Tongue (tissue), 2 donors: Measurements from ENCODE around the gene FRRS1. TPM values are rescaled to one million over a fixed set of nuclear protein-coding genes. Genes with fewer than 3 reads are reported as not detected.
"Not testable (repeated sequence)": the region's sequence is repeated elsewhere in the genome, so short reads cannot be mapped to it uniquely, and the experiment has no call there.

Experiments
- DNase-seq: peaks from one replicate; pipeline ENCODE4 v3.0.0-alpha.2; 2015
- total RNA-seq: library from RNA; depleted of rRNA; stranded (reverse); fragments of >200 nt; gene quantifications from one replicate; pipeline ENCODE4 v1.2.3, GENCODE V29; 2014

The FRRS1 gene
- total RNA-seq, 1 donor from 2014 or later = 11.9 TPM

DNA sequence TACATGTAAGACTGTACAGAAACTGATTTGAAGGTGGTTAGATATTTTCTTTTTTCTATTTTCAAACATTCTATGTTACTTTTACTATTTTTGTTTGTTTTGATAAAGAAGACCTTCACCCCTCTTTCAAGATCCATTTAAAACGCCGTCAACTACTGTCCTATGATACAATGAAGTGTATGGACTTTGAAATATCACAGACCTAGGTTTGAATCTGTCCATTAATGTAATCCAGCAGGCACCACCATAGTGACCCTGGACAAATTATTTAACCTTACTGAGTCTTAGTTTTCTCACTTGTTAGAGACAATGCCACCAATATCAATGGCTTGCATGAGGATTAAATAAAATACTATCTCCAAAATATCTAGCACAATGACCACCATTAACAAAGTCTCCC, 2.0 kb downstream of the FRRS1 start:
- no peak for DNase-seq

DNA sequence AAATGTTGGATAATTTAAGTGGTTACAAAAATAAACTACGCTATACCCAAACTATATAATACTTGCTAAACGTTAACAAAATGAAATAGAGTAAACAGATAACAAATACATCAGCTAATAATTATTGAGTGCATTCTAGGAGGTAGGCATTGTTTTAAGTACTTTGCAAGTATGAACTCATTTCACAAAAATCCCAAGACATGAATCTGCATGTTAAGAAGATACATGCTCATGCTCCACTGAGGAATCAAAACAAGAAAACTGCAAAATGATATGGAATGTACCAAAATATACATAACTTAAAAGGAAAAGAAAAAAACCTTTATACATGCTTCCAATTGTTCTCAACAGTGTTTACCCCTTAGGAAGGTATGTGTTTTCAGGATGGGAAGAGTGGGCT, 2.5 kb downstream of the FRRS1 start:
- no peak for DNase-seq

DNA sequence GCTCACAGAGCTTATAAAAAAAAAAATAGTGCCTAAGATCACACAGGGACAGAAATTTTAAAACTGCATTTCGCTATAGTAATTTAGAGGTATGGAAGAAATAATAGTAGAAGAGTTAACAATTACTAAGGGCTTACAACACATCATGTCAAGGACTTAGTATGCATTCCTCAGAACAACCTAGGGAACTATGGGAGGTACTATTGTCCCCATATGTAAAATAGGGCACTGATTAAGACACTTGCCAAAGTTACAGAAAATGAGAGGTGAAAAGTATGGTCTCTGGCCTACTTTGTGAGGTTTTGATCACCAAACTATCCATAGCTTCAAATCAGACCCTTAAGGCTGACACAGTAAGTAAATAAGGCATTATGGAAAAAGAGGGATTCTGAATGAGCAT, 4.7 kb downstream of the FRRS1 start:
- no peak for DNase-seq

DNA sequence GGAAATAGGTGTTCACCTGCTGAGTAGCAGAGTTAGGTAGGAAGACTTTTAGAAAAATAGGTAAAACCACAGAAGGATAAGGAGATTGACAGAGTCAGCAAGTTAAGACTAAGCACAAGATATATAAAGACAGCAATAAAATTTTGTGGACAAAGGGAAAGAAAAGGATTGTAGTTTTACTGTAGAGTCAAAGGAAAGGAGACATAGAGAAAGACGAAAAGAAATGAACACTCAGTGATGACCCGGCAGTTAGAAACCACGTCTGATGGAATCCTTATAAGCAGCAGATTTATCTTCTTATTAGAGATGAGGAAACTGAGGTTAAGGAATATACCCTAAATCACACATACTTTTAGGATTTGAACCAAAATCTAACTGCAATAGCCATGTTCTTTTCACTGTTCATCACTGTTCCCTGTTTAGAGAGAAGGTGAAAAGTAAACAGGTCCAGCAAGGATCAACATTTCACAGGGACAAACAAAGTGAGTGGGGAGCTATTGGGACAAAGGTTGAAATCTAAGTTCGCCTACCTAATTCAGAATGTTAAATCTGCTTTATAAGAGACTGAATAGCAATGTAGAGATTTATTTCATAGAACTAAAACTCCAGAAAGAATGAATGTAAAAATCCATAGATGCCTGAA, 6.8 kb downstream of the FRRS1 start:
- DNase-seq = no peak

DNA sequence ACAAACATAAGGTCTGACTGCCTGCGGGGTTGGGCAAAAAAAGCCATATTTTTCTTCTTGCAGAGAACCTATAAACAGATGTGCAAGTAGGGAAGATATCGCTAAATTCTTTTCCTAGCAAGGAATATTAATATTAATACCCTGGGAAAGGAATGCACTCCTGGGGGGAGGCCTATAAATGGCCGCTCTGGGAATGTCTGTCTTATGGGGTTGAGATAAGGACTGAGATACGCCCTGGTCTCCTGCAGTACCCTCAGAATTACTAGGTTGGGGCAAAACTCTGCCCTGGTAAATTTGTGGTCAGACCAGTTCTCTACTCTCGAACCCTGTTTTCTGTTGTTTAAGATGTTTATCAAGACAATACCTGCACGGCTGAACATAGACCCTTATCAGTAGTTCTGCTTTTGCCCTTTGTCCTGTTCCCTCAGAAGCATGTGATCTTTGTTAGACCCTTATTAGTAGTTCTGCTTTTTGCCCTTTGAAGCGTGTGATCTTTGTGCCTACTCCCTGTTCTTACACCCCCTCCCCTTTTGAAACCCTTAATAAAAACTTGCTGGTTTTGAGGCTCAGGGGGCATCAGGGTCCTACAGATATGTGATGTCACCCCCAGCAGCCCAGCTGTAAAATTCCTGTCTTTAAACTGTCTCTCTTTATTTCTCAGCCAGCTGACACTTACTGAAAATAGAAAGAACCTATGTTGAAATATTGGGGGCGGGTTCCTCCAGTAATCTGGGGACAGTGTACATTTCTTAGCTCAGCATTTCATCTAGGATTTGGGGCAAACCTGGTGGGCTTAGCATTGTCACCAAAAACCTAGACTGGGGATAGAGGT, 7.5 kb downstream of the FRRS1 start:
- DNase-seq = not testable (repeated sequence)

DNA sequence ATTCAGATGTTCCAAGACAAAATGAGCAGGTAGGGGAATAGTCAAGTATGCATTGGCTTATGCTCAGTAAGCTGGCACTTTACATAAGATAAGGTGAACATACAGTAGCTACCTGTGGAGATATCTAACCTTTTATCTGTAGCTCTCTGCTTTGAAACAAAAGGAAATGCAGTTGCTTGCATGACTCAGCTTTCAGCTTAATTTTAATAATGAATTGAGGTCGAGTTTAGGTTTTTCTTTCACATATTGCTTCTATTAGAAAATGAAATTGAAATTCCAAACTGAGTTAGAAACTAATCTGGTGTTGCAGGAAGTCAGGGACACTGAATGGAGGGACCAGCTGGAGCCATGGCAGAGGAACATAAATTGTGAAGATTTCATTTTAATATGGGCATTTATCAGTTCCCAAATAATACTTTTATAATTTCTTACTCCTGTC, 8.3 kb downstream of the FRRS1 start:
- DNase-seq = no peak

DNA sequence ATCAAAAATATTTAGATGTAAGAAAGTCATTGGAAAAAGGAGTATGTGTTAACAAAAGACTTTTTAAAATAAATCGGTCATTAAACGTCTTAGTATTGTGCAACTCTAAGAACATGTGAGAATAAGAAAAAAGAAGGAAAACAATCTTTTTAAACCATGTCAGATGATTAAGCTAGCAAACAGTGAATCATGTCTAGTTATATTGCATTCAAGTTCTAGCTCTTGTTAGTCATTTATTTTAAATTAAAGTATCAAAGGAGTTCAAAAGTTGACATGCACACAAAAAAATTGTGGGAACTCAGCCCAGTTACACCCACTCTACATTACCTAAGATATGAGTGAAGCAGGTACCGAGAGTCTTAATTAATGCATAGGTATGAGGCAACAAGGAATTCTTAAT, 9.8 kb downstream of the FRRS1 start:
- DNase-seq = no peak

DNA sequence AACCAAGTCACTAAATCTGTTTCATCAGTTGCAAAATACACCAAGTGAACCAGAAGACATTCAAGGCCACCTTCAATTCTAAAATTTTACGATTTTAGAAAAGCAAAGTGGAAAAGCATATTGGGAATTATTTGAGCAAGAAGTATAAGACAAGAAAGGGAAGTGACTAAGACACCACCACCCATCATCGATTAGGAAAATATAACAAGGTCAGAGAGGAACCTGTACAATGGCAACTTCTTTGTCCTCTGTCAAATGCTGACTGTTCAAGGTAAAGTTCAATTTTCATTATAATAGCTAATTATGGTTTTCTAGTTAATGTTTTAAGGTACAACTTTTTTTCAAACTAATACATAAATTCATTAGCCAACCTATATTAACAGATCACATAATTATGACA, 10.8 kb downstream of the FRRS1 start:
- no peak for DNase-seq

DNA sequence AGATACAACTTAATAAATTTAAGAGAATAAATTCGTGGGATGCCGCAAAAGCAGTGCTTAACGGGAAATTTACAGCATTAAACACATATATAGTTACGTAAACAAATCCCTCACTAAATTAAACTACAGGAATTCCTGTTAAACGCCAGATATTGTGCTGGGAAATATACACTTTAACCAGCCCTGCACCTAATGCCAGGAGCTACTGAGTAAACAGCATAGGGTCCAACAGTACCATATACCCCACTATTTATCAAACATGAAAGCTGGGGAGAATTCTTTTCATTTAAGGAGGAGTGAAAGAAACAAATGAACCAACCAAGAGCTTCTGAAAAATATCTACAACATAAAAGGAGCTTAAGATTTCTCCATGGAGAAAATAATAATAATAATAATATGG, 11.7 kb downstream of the FRRS1 start:
- no peak for DNase-seq

DNA sequence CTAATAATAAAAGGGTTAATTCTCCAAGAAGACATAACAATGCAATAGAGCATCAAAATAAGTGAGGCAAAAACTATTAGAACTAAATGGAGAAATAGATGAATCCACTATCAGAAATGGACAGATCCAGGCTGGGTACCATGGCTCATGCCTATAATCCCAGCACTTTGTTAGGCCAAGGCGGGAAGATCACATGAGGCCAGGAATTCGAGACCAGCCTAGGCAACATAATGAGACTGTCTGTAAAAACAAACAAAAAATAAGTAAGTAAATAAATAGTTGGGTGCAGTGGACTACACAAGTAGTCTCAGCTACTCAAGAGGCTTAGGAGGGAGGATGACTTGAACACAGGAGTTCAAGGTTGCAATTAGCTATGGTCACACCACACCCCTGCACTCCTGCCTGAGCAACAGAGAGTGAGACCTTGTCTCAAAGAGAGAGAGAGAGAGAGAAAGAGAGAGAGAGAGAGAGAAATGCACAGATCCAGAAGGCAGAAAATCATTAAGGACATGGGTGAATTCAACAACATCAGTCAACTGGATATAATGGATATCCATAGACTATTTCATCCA, 12.3 kb downstream of the FRRS1 start:
- no peak for DNase-seq

DNA sequence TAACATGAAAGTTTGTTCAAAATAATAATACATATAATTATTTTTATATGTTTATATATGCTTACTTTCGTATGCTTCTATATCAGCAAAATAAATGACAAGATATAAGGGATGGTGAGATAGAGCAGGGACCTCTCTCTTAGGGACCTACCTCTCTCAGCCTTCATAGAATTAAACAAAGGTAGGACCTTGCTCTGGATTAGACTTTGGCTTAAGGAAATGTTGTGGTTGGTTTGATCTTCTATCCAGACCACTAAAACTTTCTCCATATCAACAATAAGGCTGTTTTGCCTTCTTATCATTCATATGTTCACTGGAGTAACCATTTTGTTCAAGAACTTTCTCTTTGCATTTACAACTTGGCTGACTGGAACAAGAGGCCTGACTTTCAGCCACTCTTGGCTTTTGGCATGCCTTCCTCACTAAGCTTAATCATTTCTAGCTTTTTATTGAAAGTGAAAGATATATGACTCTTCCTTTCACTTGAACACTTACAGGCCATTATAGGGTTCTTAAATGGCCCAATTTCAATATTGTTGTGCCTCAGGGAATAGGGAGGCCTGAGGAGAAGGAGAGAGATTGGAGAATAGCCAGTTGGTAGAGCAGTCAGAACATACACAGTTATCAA, 14.4 kb downstream of the FRRS1 start:
- no peak for DNase-seq

DNA sequence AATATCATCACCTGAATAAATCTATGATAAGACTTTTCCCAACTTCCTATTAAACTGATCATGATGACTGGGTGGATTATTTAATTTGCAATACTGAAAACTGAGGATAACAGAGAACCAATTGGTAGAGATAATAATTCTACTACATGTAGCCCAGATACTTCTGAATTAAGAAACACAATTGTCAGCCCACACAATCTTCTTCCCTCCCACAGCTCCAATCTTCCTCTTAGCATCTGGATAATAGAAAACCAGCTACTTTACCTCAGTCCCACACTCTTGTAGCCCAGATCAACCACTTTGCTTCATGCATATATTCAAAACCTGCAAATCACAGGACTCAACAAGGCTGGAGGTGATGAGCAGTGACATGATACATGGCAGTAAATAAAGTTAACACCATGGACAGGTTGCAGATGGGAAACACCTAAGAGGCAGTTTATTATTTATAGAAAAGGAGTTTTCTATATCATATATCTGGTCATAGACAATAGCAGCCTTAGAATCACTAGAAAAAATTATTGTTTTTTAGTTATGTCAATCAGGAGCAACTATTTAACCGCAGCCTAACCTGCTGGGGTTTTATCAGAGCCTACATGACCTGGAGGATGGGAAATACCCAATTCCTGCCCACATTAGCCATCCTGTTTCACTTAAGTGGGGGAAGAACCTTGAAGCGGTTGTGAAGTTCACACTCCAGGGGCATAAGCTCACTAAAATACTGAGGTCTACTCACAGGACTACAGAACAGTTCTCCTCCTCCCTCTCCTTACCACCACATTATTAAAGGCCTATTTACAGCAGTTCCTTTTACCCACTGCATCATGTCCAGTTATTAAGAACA, 16.7 kb downstream of the FRRS1 start:
- DNase-seq = no peak

DNA sequence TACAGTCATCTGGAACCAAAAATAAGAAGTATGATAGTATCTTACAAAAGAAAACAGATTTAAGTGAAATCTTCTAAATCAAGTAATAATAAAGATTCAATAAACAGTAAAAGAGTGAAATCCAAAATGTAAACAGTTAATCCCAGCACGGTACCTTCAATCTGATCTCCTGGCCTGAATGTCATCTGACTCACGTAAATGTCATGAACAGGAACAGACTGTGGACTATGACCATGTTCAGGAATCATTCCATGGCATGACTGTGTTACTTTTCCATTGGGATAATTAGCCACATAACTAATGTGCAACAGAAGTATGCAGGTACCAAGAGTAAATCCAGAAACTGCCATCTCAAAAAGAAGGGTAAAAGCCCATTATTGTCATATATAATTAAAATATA, 18.0 kb downstream of the FRRS1 start:
- DNase-seq = no peak

DNA sequence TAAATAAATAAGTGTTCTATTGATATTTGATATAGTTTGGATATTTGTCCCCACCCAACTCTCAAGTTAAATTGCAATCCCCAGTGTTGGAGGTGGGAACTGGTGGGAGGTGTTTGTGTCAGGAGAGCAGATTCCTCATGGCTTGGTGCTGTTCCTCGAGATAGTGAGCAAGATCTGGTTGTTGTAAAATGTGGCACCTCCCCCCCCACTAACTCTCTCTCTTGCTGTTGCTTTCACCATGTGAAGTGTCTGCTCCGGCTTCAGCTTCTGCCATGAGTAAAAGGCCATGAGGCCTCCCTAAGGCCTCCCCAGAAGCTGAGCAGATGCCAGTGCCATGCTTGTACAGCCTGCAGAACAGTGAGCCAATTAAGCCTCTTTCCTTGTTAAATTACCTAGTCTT, 20.8 kb downstream of the FRRS1 start:
- no peak for DNase-seq

DNA sequence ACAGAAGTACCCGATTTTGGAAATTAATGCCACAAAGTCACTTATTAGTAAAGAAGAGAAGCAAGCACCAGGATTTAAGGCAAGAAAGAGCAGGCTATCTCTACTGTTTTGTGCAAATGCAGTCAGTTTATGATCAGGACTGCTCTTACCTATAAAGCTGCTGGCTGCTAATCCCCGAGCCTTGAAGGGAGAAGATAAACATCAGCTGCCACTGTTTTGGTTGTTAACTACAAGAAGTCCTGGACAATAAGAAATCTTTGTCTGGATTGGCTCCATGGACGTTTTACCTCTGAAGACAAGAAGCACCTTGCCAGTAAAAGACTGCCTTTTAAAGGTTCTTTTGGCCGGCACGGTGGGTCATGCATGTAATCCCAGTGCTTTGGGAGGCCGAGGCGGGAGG, 21.4 kb downstream of the FRRS1 start:
- DNase-seq = no peak

DNA sequence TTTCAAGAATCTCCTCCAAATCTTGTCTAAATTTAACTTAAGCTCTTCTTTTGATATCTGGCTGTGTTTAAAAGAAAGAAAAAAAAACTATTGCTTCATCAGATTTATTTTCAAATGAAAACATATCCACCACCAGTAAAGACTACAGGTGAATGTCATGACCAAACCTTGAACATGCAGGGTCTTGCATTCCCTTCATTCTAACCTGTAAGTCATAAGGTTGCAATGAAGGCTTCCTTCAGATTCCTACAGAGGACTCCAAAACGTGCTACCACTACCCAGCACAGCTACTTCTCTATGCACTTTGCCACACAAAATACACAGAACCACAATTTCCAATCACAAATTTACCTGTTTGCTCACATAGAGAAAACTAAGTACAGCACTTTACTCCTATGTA, 26.3 kb downstream of the FRRS1 start:
- no peak for DNase-seq

DNA sequence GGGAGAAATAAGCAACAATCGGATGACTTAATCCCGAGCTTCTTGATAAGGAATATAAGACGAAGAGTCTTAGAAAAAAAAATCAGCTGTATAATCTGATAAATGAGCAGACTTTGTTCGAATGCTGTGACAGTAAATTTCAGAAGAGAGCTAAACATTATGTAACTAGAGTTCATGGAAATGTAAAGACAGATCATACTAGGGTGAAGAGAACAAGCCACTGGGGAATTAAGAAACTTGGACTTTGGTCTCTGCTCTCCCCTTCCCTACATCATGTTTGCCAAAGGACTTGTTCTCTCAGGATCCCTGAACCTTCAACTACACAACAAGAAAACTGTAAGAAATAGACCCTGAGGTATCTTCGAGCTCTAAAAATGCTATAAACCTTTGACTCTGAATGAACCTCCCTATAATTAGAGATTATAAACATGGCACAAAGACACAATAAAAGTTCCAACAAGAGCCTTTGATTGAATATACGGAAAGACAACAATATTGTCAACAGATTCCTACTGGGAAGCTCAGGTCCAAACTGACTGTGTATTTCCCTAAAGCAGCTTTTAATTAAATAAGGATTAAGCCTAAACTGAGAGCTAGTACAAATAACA, 27.5 kb downstream of the FRRS1 start:
- DNase-seq = no peak

DNA sequence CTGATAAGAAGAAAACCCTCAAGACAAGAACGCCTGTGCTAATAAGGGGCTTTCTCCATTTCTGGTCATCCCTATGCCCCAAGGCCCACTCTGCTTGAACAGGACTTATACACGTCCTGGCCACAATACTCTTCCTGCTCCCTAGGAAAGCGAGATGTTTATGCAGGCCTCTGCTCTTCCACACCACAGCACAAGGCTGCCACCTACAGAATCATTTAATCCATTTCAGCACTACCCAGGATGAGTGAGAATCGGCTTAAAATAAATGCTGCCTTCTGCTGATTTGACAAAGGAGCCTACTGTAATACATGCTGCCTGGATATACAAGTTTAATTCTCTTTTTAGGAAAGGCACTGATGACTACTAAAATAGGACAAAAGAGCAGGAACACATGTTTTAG, 29.4 kb downstream of the FRRS1 start:
- DNase-seq = peak; percentile 60

DNA sequence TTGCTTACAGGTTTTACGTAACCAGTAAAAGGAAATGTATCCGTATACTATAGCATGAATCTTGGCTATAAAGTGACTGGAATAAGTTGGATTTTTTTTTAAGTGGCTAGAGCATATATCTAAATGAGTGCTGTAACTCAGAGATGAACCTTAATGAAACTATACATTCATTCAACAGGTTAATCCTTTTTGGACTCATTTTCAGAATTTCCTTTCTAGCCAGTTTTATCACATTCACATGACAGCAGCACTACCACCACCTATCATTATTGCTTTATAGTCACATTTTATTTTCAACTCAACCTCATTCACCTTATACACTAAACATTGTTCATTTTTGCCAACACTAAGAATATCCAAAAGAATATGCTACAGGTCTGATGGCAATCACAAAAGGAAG, 30.6 kb downstream of the FRRS1 start:
- no peak for DNase-seq

DNA sequence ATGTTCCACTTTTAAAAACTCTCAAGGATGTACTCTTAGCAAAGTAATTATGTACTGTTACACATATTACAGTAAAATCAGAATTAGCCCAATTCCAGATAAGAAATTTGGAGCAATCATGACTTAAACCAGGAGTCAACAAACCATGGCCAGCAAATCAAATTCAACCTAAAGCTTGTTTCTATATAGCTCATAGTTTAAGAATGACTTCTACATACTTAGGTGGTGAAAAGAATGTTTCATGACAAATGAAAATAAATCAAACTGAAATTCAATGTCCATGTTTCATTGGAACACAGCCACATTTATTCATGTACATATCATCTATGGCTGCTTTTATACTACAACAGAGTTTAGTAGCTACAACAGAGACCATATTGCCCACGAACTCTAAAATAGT, 35.1 kb downstream of the FRRS1 start:
- DNase-seq = no peak

DNA sequence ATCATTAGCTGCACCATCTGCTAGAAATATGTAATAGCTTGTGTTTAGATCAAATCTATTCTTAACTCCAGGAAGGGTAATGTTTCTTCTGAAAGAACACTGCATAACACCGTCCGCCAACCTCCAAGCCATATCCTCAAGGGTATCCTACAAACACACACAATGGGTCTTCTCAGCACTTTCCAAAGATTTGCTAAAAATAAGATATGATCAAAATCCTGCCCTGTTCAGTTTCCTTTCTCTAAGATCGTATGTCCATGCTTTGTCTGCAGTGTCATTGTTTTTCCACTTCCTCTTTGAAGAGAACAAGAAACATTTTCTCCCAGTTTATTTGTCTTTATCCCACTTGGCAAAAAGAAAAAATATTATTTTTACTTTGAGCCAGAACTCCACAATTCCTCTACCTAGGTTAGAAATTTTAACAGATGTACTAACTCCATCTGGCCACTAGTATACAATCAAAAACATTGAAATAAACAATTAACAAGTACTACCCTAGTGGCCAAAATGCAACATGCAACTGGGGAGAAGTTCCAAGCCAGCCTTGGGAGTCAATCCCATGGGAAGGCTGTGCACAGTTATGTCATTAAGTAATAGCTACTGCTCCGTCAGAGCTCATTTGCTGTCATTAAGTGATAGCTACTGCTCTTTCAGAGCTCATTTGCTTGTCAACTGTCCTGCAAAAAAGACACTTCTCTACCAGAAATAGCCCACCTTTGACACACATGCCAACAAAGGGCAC, 37.8 kb downstream of the FRRS1 start:
- DNase-seq = peak; percentile 7
